ENCODE data around the gene TEDC1. TPM values are rescaled to one million over a fixed set of nuclear protein-coding genes. Genes with fewer than 3 reads are reported as not detected.

The TEDC1 gene
- polyA plus RNA-seq, 1 of the 3 experiments (the other 2 are of a cell fraction) = 13.4 TPM

GRCh38 chr14:105458010-105458409 lies 33.0 kb upstream of the TEDC1 start (continued):
- TF ChIP-seq MEF2A (IDR thresholded peaks at IDR 0.05; ENCODE audit: borderline replicate concordance, low read depth) (no peak), RXRA (IDR thresholded peaks at IDR 0.05; ENCODE audit: borderline replicate concordance, low read depth) (no peak)

DNA sequence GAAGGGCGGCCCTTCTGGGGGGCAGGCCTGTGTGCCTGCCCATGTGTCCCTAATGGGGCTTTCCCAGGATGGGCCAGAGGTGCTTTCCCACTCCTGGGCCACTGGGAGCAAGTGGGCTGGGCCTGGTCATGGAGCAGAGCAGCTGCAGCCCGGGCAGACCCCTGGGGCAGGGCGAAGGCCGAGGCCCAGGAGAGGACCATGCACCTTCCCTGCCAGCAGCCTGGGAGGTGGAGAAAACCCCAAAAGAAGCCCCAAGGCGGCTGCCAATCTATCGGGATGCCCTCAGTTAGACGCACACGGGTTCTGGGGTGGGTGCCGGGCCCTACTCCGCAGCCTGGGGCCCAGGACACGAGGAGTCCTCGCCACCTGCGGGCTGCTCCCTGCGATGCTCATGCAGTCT lies 32.5 kb upstream of the TEDC1 start:
- WGBS (ENCODE audit: low lambda C conversion rate) = 89% methylated on average over 10 of the region's 14 CpGs
- no peak for DNase-seq
- Histone ChIP-seq H3K4me3 (ENCODE audit: low read depth in 2 of 2, low read length in 1 of 2) (no peak overlapping the region), H2AFZ (ENCODE audit: low read depth) (no peak overlapping the region), H3K9me3 (no peaks in the 10 kb centered on the region), H3K9ac (no peak overlapping the region), H3K27me3 (ENCODE audit: insufficient read depth) (no peaks in the 10 kb centered on the region), H3K9me2 (no peaks in the 10 kb centered on the region), H3K4me2 (no peak overlapping the region), H3K4me1 (ENCODE audit: control insufficient read depth in 1 of 2, insufficient read depth in 2 of 2, low read depth in 1 of 2, low read length in 1 of 2) (no peaks in the 10 kb centered on the region), H3K79me2 (ENCODE audit: insufficient read depth) (no peaks in the 10 kb centered on the region; the same call in 1 of the 2 replicates), H3F3A (replicated peaks; ENCODE audit: insufficient read depth) (no peaks in the 10 kb centered on the region), H3K36me3 (replicated peaks in 1 of 2; ENCODE audit: control insufficient read depth in 1 of 2, insufficient read depth in 2 of 2, low read length in 1 of 2) (peaks cover 6 to 62% of the 10 kb centered on the region in 2 experiments), H3K27ac (ENCODE audit: low read depth in 2 of 2, low read length in 1 of 2) (no peak overlapping the region), H4K20me1 (ENCODE audit: insufficient read depth) (no peaks in the 10 kb centered on the region)
- ChIA-PET POLR2A (no interaction called here), CTCF (interaction anchor here (0.7 to 3.7 kb wide), 3 partner anchors 10 to 22 kb away, joined by 4 to 13 read pairs (median 5); no protein-coding TSS in a partner anchor)
- TF ChIP-seq MEF2A (IDR thresholded peaks at IDR 0.05; ENCODE audit: borderline replicate concordance, low read depth) (no peak), TEAD4 (IDR thresholded peaks at IDR 0.05; ENCODE audit: borderline replicate concordance, insufficient read depth) (no peak), YY1 (IDR thresholded peaks at IDR 0.05; ENCODE audit: low read depth) (no peak), CHD2 (IDR thresholded peaks at IDR 0.05; ENCODE audit: low read length, partially characterized antibody) (no peak), USF1 (IDR thresholded peaks at IDR 0.05; ENCODE audit: borderline replicate concordance, low read depth) (no peak), MXI1 (IDR thresholded peaks at IDR 0.05; ENCODE audit: low read depth, low read length) (no peak), FOSL2 (IDR thresholded peaks at IDR 0.05; ENCODE audit: borderline replicate concordance, low read depth) (no peak), MAX (IDR thresholded peaks at IDR 0.05; ENCODE audit: low read depth) (no peak), SMC3 (IDR thresholded peaks at IDR 0.05; ENCODE audit: low read depth, low read length) (no peak), EZH2phosphoT487 (IDR thresholded peaks at IDR 0.05; ENCODE audit: borderline replicate concordance, low read depth) (no peak), RXRA (IDR thresholded peaks at IDR 0.05; ENCODE audit: borderline replicate concordance, low read depth) (no peak), USF2 (IDR thresholded peaks at IDR 0.05; ENCODE audit: borderline replicate concordance, low read depth, low read length) (no peak), FOXM1 (IDR thresholded peaks at IDR 0.05; ENCODE audit: low read depth) (no peak), FOXJ3 (CRISPR knock-in tag; IDR thresholded peaks at IDR 0.05) (no peak), NRF1 (IDR thresholded peaks at IDR 0.05; ENCODE audit: low read depth, low read length) (no peak), TCF12 (IDR thresholded peaks at IDR 0.05) (no peak), NFIC (IDR thresholded peaks at IDR 0.05; ENCODE audit: borderline replicate concordance) (no peak)
- TF ChIP-seq, protein P1, sequence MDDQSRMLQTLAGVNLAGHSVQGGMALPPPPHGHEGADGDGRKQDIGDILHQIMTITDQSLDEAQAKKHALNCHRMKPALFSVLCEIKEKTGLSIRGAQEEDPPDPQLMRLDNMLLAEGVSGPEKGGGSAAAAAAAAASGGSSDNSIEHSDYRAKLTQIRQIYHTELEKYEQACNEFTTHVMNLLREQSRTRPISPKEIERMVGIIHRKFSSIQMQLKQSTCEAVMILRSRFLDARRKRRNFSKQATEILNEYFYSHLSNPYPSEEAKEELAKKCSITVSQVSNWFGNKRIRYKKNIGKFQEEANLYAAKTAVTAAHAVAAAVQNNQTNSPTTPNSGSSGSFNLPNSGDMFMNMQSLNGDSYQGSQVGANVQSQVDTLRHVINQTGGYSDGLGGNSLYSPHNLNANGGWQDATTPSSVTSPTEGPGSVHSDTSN (IDR thresholded peaks at IDR 0.05) = no peak
- TF ChIP-seq, protein P2, sequence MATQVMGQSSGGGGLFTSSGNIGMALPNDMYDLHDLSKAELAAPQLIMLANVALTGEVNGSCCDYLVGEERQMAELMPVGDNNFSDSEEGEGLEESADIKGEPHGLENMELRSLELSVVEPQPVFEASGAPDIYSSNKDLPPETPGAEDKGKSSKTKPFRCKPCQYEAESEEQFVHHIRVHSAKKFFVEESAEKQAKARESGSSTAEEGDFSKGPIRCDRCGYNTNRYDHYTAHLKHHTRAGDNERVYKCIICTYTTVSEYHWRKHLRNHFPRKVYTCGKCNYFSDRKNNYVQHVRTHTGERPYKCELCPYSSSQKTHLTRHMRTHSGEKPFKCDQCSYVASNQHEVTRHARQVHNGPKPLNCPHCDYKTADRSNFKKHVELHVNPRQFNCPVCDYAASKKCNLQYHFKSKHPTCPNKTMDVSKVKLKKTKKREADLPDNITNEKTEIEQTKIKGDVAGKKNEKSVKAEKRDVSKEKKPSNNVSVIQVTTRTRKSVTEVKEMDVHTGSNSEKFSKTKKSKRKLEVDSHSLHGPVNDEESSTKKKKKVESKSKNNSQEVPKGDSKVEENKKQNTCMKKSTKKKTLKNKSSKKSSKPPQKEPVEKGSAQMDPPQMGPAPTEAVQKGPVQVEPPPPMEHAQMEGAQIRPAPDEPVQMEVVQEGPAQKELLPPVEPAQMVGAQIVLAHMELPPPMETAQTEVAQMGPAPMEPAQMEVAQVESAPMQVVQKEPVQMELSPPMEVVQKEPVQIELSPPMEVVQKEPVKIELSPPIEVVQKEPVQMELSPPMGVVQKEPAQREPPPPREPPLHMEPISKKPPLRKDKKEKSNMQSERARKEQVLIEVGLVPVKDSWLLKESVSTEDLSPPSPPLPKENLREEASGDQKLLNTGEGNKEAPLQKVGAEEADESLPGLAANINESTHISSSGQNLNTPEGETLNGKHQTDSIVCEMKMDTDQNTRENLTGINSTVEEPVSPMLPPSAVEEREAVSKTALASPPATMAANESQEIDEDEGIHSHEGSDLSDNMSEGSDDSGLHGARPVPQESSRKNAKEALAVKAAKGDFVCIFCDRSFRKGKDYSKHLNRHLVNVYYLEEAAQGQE (IDR thresholded peaks at IDR 0.05; ENCODE audit: low read depth, low read length) = no peak
- TF ChIP-seq, protein P3, sequence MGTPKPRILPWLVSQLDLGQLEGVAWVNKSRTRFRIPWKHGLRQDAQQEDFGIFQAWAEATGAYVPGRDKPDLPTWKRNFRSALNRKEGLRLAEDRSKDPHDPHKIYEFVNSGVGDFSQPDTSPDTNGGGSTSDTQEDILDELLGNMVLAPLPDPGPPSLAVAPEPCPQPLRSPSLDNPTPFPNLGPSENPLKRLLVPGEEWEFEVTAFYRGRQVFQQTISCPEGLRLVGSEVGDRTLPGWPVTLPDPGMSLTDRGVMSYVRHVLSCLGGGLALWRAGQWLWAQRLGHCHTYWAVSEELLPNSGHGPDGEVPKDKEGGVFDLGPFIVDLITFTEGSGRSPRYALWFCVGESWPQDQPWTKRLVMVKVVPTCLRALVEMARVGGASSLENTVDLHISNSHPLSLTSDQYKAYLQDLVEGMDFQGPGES (IDR thresholded peaks at IDR 0.05; ENCODE audit: low read depth, low read length) = no peak

Measured in SK-N-SH (cell line).